Stimulated activated CD8-positive, alpha-beta memory T cell treated with anti-CD3 and anti-CD28 coated beads, Interleukin-4, amount 100 ng/mL, for 1 hour (primary cell): ENCODE measurements around the gene PRELP.
"Not testable (repeated sequence)": the region's sequence is repeated elsewhere in the genome, so short reads cannot be mapped to it uniquely, and the experiment has no call there.

Source experiments
- DNase-seq, 2 donors: peaks; one replicate each; pipeline ENCODE4 v3.0.0-alpha.2; 2020; ENCODE audit warnings: low read depth in 2 of 2, low spot score in 1 of 2

The PRELP gene

GRCh38 chr1:203475012-203475981 lies at the start of gene PRELP:
PRELP (plus strand) TSS chr1:203475806; CDS start chr1:203483185, 7,379 bp downstream.
- no peak for DNase-seq

GRCh38 chr1:203426366-203426765 lies 49.2 kb upstream of the PRELP start:
- DNase-seq = no peak

GRCh38 chr1:203426870-203427269 lies 48.7 kb upstream of the PRELP start:
- no peak for DNase-seq

DNA sequence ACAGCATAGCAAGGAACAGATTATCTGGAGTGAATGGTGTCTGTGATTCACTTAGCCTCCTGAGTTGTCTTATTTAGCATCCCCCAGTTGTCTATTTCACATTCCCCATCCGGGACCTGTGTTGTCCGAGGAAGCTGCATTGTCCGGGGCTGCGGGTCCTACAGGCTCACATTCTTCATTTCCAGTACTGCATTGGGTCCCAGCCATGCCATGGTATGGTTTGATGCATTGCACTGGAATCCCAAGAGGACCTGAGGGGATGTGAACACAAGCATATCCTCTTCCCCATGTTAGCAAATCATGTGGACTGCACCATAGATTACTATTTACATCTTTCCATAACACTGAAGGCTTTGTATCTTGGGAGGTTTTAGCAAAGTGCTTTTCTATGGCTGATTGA lies 48.2 kb upstream of the PRELP start:
- no peak for DNase-seq

- no peak for DNase-seq
Measured at GRCh38 chr1:203428981-203429599, 46.5 kb upstream of the PRELP start.

- no peak for DNase-seq
Measured at GRCh38 chr1:203435615-203436014, 40.0 kb upstream of the PRELP start.

- no peak for DNase-seq
Measured at GRCh38 chr1:203437696-203438315, 37.8 kb upstream of the PRELP start.

DNA sequence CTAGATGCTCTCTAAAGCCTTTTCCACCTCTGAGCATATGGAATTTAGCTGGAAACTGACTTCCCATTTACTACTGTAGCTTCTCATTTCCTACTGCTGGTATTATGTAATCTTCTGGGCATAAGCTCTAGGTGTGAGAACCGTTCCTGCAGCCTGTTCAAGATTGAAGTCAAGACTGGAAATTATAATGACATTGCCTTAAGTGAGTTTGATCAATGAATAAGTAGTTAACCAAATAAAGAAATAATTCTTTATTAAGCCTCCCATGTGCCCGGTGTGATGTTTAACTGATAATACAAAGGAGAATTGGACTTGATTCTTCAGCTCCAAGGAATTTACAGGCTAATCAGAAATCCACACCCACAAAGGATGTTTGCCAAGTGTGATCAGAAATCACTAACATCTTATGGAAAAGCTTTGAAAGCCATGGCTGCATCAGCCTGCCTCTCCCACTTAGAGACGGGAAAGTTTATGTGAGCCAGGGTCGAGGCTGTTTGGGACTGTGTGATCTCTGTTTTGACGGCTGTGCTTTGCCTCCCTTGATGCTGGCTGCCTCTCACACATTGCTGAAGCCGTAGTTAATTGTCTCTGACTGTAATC lies 36.4 kb upstream of the PRELP start:
- no peak for DNase-seq

DNA sequence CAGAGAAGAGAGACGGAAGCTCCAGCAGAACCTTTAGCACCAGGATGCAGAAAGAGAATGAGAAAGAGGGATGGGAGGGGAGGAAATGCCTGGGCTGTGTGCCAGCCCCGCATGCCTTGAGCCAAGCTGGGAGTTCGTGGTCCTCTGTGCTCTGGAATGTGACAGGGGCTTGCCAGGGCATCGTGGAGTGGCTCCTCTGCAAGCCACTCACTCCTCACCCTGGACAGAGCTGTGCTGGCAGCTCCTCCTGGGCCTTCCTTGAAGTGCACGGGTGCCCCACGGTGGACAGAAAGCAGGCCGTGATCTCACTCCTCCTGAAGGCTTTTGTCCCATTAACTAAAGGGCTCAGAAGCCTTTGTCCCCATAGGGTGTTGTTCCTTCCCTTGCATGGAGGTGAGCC lies 34.8 kb upstream of the PRELP start:
- DNase-seq = no peak

GRCh38 chr1:203441766-203442165 lies 33.8 kb upstream of the PRELP start:
- no peak for DNase-seq

- DNase-seq = no peak
Measured at GRCh38 chr1:203442821-203443220, 32.8 kb upstream of the PRELP start.

DNA sequence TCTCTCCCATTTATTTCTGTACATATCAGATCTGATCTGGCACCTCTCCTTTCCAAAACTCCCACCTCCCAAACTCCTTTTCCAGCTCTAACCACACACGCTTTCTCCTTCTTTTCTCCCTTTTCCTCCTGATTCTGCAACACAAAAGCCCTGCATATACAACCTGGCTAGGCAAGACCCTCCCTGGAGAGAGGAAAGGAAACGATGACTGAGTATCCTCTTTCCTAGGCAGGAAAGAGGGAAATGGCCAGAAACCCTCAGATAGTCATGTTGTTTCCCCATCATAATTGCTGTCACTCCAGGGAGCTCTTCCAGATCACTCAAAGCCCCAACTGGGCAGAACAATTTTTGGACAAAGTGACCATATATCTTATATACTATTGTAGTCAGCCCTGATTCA lies 32.3 kb upstream of the PRELP start:
- no peak for DNase-seq

DNA sequence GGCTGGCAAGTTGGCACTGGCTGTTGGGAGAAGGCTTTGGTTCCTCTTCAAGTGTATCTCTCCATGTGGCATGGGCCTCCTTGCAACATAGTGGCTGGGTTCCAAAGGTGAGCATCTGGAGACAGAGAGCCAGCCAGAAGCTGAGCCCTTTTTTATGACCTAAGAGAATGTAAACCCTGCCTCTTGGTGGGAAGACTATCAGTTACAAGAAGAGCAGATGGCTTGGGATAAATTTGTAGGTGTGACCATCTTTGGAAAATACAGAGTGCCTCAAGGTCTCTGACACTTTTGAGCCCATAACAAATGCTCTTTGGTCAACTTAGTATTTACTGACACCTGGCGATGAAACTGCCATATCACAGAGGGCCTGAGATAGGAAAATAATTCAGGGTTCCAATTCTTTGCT lies 31.4 kb upstream of the PRELP start:
- DNase-seq = no peak

- no peak for DNase-seq
Measured at GRCh38 chr1:203447151-203447550, 28.5 kb upstream of the PRELP start.

DNA sequence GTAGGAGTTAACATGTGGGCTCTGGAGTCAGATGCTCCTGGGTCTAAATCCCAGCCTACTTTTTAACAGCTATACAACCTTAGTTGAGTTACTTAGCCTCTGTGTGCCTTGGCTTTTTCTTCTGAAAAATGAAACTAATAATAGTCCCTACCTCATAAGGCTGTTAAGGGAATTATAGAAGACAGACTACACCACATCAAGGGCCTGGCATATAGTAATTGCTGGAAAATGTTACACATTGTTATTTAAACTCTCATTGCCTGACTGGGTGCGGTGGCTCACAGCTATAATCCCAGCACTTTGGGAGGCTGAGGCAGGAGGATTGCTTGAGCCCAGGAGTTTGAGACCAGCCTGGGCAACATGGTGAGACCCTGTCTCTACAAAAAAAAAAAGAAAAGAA lies 28.0 kb upstream of the PRELP start:
- not testable (repeated sequence) for DNase-seq

DNA sequence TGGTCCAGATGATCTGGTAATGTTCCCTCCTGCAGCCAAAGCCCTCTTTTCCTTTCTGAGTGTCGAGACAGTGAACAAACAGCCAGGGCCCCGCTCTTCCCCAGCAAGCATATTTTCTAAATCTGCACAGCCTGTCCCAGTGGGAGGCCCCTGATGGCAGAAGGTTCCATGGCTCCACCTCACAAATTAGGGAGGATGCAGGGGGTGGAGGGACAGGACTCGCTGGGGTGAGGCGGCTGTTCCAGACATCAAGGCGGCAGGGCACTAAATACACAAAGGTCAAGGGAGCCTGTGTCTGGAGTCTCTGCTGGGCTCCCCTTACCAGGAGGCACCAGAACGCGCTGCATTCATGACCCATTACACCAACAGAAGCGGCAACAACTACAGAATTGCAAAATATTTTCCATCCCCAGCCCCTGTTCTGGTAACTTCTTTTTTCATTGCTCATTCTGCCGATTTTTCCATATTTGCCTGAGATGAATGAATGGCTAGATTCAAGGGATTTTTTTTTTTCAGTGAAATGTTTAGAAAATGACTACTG lies 27.0 kb upstream of the PRELP start:
- DNase-seq = no peak

GRCh38 chr1:203450001-203450400 lies 25.6 kb upstream of the PRELP start:
- no peak for DNase-seq

DNA sequence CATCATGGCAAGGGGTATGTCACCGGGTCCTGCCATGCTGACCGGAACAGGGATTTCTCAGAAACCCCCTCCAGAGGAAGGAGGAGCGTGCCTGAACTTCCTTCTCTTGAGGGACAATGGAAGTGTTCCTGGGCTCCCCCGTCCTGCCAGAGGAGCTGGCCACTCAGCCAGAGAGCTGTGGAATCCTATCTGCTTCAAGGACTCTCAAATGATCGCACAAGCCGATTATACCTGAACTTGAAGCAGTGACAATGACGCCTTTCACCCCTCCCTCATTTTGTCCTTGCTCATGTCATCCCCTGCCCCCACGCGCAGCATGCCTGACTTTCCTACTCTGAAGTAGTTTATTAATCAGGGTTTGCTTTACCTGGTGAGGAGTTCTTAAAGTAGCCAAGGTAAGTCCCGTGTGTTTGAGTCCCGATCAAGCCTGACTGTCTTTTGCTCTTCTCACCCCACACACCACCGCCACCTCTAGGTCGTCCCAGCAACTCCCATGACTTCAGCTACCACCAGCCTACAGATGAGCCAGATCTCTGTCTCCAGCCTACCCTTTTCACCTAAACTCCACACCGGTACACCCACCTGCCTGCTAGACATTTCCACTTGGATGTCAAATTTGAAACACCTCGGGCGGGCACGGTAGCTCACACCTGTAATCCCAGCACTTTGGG lies 25.0 kb upstream of the PRELP start:
- no peak for DNase-seq

- DNase-seq = no peak
Measured at GRCh38 chr1:203451836-203452784, 23.5 kb upstream of the PRELP start.

GRCh38 chr1:203453016-203453415 lies 22.6 kb upstream of the PRELP start:
- no peak for DNase-seq
